GM18868 (cell line): ENCODE results near the gene NECTIN2.
"Not testable (repeated sequence)": the region's sequence is repeated elsewhere in the genome, so short reads cannot be mapped to it uniquely, and the experiment has no call there.

ENCODE experiments used
- ATAC-seq: cut with Tn5 transposase; IDR thresholded peaks from one replicate; pipeline ENCODE4 v1.9.1; 2021; ENCODE audit warnings: mild to moderate bottlenecking, moderate library complexity; ENCODE audit not compliant: unreplicated experiment

Gene NECTIN2

GRCh38 chr19:44848812-44849447 is 2.8 kb downstream of the NECTIN2 start:
- ATAC-seq: no peak

- no peak for ATAC-seq
Observed at GRCh38 chr19:44850641-44851109, 4.6 kb downstream of the NECTIN2 start.

GRCh38 chr19:44851427-44851826 is 5.3 kb downstream of the NECTIN2 start:
- ATAC-seq: no peak

GRCh38 chr19:44855606-44856005 is 9.5 kb downstream of the NECTIN2 start:
- ATAC-seq: no peak

GRCh38 chr19:44856421-44857083 is 10.5 kb downstream of the NECTIN2 start:
- ATAC-seq: no peak

GRCh38 chr19:44857837-44858236 is 11.7 kb downstream of the NECTIN2 start:
- ATAC-seq: no peak

- ATAC-seq: not testable (repeated sequence)
Observed at GRCh38 chr19:44861576-44861975, 15.5 kb downstream of the NECTIN2 start.

GRCh38 chr19:44863990-44864389 is 17.9 kb downstream of the NECTIN2 start:
- no peak for ATAC-seq

- no peak for ATAC-seq
Observed at GRCh38 chr19:44865196-44865767, 19.2 kb downstream of the NECTIN2 start.

GRCh38 chr19:44866664-44867063 is 20.6 kb downstream of the NECTIN2 start:
- ATAC-seq: no peak

- no peak for ATAC-seq
Observed at GRCh38 chr19:44867578-44867977, 21.5 kb downstream of the NECTIN2 start.

GRCh38 chr19:44869733-44870470 is 23.8 kb downstream of the NECTIN2 start:
- no peak for ATAC-seq

GRCh38 chr19:44871809-44872208 is 25.7 kb downstream of the NECTIN2 start:
- ATAC-seq: no peak

GRCh38 chr19:44872661-44873060 is 26.6 kb downstream of the NECTIN2 start:
- no peak for ATAC-seq

- no peak for ATAC-seq
Observed at GRCh38 chr19:44874317-44874716, 28.2 kb downstream of the NECTIN2 start.

GRCh38 chr19:44875666-44876451 is 29.8 kb downstream of the NECTIN2 start:
- ATAC-seq: no peak

GRCh38 chr19:44876930-44877535 is 30.9 kb downstream of the NECTIN2 start:
- ATAC-seq: no peak

GRCh38 chr19:44878120-44878865 is 32.2 kb downstream of the NECTIN2 start:
- ATAC-seq: no peak

GRCh38 chr19:44879309-44880065 is 33.4 kb downstream of the NECTIN2 start:
- no peak for ATAC-seq
